ENCODE measurements around the gene WDR86.

WDR86 gene

GRCh38 chr7:151340794-151341356, 69.0 kb downstream of the WDR86 start:
- no peaks in the 10 kb centered on the region for H3K9me2 ChIP-seq (ENCODE audit: low read depth, low read length)
- H3K27ac ChIP-seq (ENCODE audit: low read depth, low read length, poor library complexity, severe bottlenecking) = no peak overlapping the region
- H3K9ac ChIP-seq (ENCODE audit: low read length) = no peak overlapping the region

GRCh38 chr7:151339651-151340382, 70.0 kb downstream of the WDR86 start:
- peaks cover 8% of the 10 kb centered on the region for H3K79me2 ChIP-seq (ENCODE audit: insufficient read depth, low read length)
- H3K9me3 ChIP-seq (ENCODE audit: low read length) = peaks cover 14% of the 10 kb centered on the region
- H2AFZ ChIP-seq (ENCODE audit: low read length) = peak overlapping the region; percentile 2; the same call in 1 of the 2 replicates
- TF ChIP-seq CTCF (IDR thresholded peaks at IDR 0.05; ENCODE audit: low read length) = no peak
- no peak for TF ChIP-seq EZH2 (IDR thresholded peaks at IDR 0.05; ENCODE audit: borderline replicate concordance, low read length)
- peaks cover 30% of the 10 kb centered on the region for H3K4me1 ChIP-seq (ENCODE audit: insufficient read depth, low read length, severe bottlenecking)
- peak overlapping the region; percentile 2; the same call in 1 of the 2 replicates for H3K4me2 ChIP-seq (ENCODE audit: low read length)
- H4K20me1 ChIP-seq (ENCODE audit: insufficient read depth, low read length) = no peaks in the 10 kb centered on the region
- H3K9me2 ChIP-seq (ENCODE audit: low read depth, low read length) = no peaks in the 10 kb centered on the region
- H3F3A ChIP-seq (ENCODE audit: insufficient read depth, low read length) = 0 out of 2 replicates have a peak, but pooled peaks cover 11% of the 10 kb centered on the region
- H3K4me3 ChIP-seq (ENCODE audit: low read depth, low read length, poor library complexity, severe bottlenecking) = peak overlapping the region; percentile 0
- H3K27ac ChIP-seq (ENCODE audit: low read depth, low read length, poor library complexity, severe bottlenecking) = no peak overlapping the region
- H3K9ac ChIP-seq (ENCODE audit: low read length) = no peak overlapping the region
- no peaks in the 10 kb centered on the region for H3K27me3 ChIP-seq (ENCODE audit: insufficient read depth, low read length)
- H3K36me3 ChIP-seq (ENCODE audit: insufficient read depth, low read length) = no peaks in the 10 kb centered on the region

More at GRCh38 chr7:151340794-151341356, 69.0 kb downstream of the WDR86 start:
- Histone ChIP-seq H3K27me3 (ENCODE audit: insufficient read depth, low read length) (no peaks in the 10 kb centered on the region), H3K9me3 (ENCODE audit: low read length) (peaks cover 14% of the 10 kb centered on the region), H4K20me1 (ENCODE audit: insufficient read depth, low read length) (no peaks in the 10 kb centered on the region), H3K36me3 (ENCODE audit: insufficient read depth, low read length) (peaks cover 8% of the 10 kb centered on the region; the same call in 1 of the 2 replicates), H3K79me2 (ENCODE audit: insufficient read depth, low read length) (peaks cover 8% of the 10 kb centered on the region), H2AFZ (ENCODE audit: low read length) (no peak overlapping the region), H3K4me3 (ENCODE audit: low read depth, low read length, poor library complexity, severe bottlenecking) (peak overlapping the region; percentile 85), H3K4me1 (ENCODE audit: insufficient read depth, low read length, severe bottlenecking) (peaks cover 30% of the 10 kb centered on the region), H3F3A (ENCODE audit: insufficient read depth, low read length) (peaks cover 14% of the 10 kb centered on the region), H3K4me2 (ENCODE audit: low read length) (peak overlapping the region; percentile 98)
- TF ChIP-seq EZH2 (IDR thresholded peaks at IDR 0.05; ENCODE audit: borderline replicate concordance, low read length) (no peak), CTCF (IDR thresholded peaks at IDR 0.05; ENCODE audit: low read length) (no peak)

GRCh38 chr7:151338809-151339208, 71.0 kb downstream of the WDR86 start:
- Histone ChIP-seq H3K4me1 (ENCODE audit: insufficient read depth, low read length, severe bottlenecking) (peaks cover 26% of the 10 kb centered on the region), H3F3A (ENCODE audit: insufficient read depth, low read length) (0 out of 2 replicates have a peak, but pooled peaks cover 11% of the 10 kb centered on the region), H3K27ac (ENCODE audit: low read depth, low read length, poor library complexity, severe bottlenecking) (no peak overlapping the region), H3K9ac (ENCODE audit: low read length) (no peak overlapping the region), H3K79me2 (ENCODE audit: insufficient read depth, low read length) (peaks cover 8% of the 10 kb centered on the region), H3K36me3 (ENCODE audit: insufficient read depth, low read length) (no peaks in the 10 kb centered on the region), H3K9me2 (ENCODE audit: low read depth, low read length) (no peaks in the 10 kb centered on the region), H4K20me1 (ENCODE audit: insufficient read depth, low read length) (no peaks in the 10 kb centered on the region), H2AFZ (ENCODE audit: low read length) (no peak overlapping the region), H3K9me3 (ENCODE audit: low read length) (peaks cover 14% of the 10 kb centered on the region), H3K27me3 (ENCODE audit: insufficient read depth, low read length) (no peaks in the 10 kb centered on the region; the same call in 1 of the 2 replicates), H3K4me3 (ENCODE audit: low read depth, low read length, poor library complexity, severe bottlenecking) (no peak overlapping the region), H3K4me2 (ENCODE audit: low read length) (no peak overlapping the region)
- no peak for TF ChIP-seq EZH2 (IDR thresholded peaks at IDR 0.05; ENCODE audit: borderline replicate concordance, low read length)
- TF ChIP-seq CTCF (IDR thresholded peaks at IDR 0.05; ENCODE audit: low read length) = no peak
